ENCODE results near the gene MBNL1. TPM values are rescaled to one million over a fixed set of nuclear protein-coding genes. Genes with fewer than 3 reads are reported as not detected.

Gene MBNL1
- total RNA-seq, 1 experiment from 2014 or later, result 117 TPM

- ChIA-PET POLR2A (ENCODE audit: low non-redundant PET) (no interaction called here), CTCF (no interaction called here)
- Histone ChIP-seq H3K27ac (ENCODE audit: low read depth, low read length, poor library complexity, severe bottlenecking) (no peak overlapping the region), H3K9me3 (ENCODE audit: low read depth, low read length, poor library complexity, severe bottlenecking) (no peaks in the 10 kb centered on the region), H3K36me3 (ENCODE audit: insufficient read depth, low read length, poor library complexity, severe bottlenecking) (no peaks in the 10 kb centered on the region), H3K27me3 (replicated peaks; ENCODE audit: insufficient read depth, low read depth, low read length, poor library complexity) (no peaks in the 10 kb centered on the region), H3K4me1 (ENCODE audit: insufficient read depth, low read length, poor library complexity, severe bottlenecking) (peaks cover 23% of the 10 kb centered on the region), H3K4me3 (ENCODE audit: low read depth, low read length, poor library complexity, severe bottlenecking) (no peak overlapping the region)
- TF ChIP-seq EZH2 (IDR thresholded peaks at IDR 0.05; ENCODE audit: borderline replicate concordance, low read depth, low read length, poor library complexity, severe bottlenecking) (no peak), CTCF (conservative IDR thresholded peaks at IDR 0.05; ENCODE audit: low read depth, low read length) (no peak)
- DNase-seq (ENCODE audit: low spot score), result no peak
- no TSS peak for BruUV-seq (replicated peaks)
- intact Hi-C loops (cut with micrococcal nuclease; ENCODE audit: unreplicated experiment), result no loop called here
Measured at GRCh38 chr3:152309031-152309430, 40.3 kb downstream of the MBNL1 start.

- Histone ChIP-seq H3K4me3 (ENCODE audit: low read depth, low read length, poor library complexity, severe bottlenecking) (no peak overlapping the region), H3K9me3 (ENCODE audit: low read depth, low read length, poor library complexity, severe bottlenecking) (no peaks in the 10 kb centered on the region), H3K27ac (ENCODE audit: low read depth, low read length, poor library complexity, severe bottlenecking) (no peak overlapping the region), H3K27me3 (replicated peaks; ENCODE audit: insufficient read depth, low read depth, low read length, poor library complexity) (no peaks in the 10 kb centered on the region), H3K36me3 (ENCODE audit: insufficient read depth, low read length, poor library complexity, severe bottlenecking) (no peaks in the 10 kb centered on the region), H3K4me1 (ENCODE audit: insufficient read depth, low read length, poor library complexity, severe bottlenecking) (peaks cover 16% of the 10 kb centered on the region)
- TF ChIP-seq EZH2 (IDR thresholded peaks at IDR 0.05; ENCODE audit: borderline replicate concordance, low read depth, low read length, poor library complexity, severe bottlenecking), result no peak
- TF ChIP-seq CTCF (conservative IDR thresholded peaks at IDR 0.05; ENCODE audit: low read depth, low read length), result no peak
- BruUV-seq (replicated peaks), result no TSS peak
- no peak for DNase-seq (ENCODE audit: low spot score)
- CTCF ChIA-PET, result no interaction called here
- intact Hi-C loops (cut with micrococcal nuclease; ENCODE audit: unreplicated experiment), result no loop called here
- POLR2A ChIA-PET (ENCODE audit: low non-redundant PET), result no interaction called here
Measured at GRCh38 chr3:152309535-152310307, 41.0 kb downstream of the MBNL1 start.

GRCh38 chr3:152313430-152313829 is 44.7 kb downstream of the MBNL1 start:
- no TSS peak for BruUV-seq (replicated peaks)
- TF ChIP-seq CTCF (conservative IDR thresholded peaks at IDR 0.05; ENCODE audit: low read depth, low read length) (no peak), EZH2 (IDR thresholded peaks at IDR 0.05; ENCODE audit: borderline replicate concordance, low read depth, low read length, poor library complexity, severe bottlenecking) (no peak)
- DNase-seq (ENCODE audit: low spot score), result no peak
- POLR2A ChIA-PET (ENCODE audit: low non-redundant PET), result no interaction called here
- no peak overlapping the region for H3K4me3 ChIP-seq (ENCODE audit: low read depth, low read length, poor library complexity, severe bottlenecking)
- H3K27ac ChIP-seq (ENCODE audit: low read depth, low read length, poor library complexity, severe bottlenecking), result no peak overlapping the region
- H3K36me3 ChIP-seq (ENCODE audit: insufficient read depth, low read length, poor library complexity, severe bottlenecking), result no peaks in the 10 kb centered on the region
- intact Hi-C loops (cut with micrococcal nuclease; ENCODE audit: unreplicated experiment), result no loop called here
- H3K4me1 ChIP-seq (ENCODE audit: insufficient read depth, low read length, poor library complexity, severe bottlenecking), result peaks cover 15% of the 10 kb centered on the region
- H3K9me3 ChIP-seq (ENCODE audit: low read depth, low read length, poor library complexity, severe bottlenecking), result no peaks in the 10 kb centered on the region
- no peaks in the 10 kb centered on the region for H3K27me3 ChIP-seq (replicated peaks; ENCODE audit: insufficient read depth, low read depth, low read length, poor library complexity)
- CTCF ChIA-PET, result interaction anchor here (0.7 kb wide), 1 partner anchor 1602 kb away, joined by 6 read pairs; no protein-coding TSS in a partner anchor
